Fibroblast of the aortic adventitia (primary cell): ENCODE measurements around the gene HOXA13. TPM values are rescaled to one million over a fixed set of nuclear protein-coding genes. Genes with fewer than 3 reads are reported as not detected.

ENCODE experiments used
- DNase-seq: peaks from one replicate; pipeline ENCODE4 v3.0.0-alpha.2; 2010; ENCODE audit warnings: low read depth
- H3K4me3 ChIP-seq: 2 replicates; pipeline ENCODE4 v1.5.1; 2011; ENCODE audit warnings: low read depth, mild to moderate bottlenecking, control low read depth, low read length, moderate library complexity
- total RNA-seq: library from RNA; depleted of rRNA; stranded (reverse); fragments of >200 nt; gene quantifications from 2 replicates; pipeline ENCODE4 v1.2.3, GENCODE V29; 2012; ENCODE audit warnings: low replicate concordance
- TF ChIP-seq, protein P1 (sequence below): IDR thresholded peaks from 2 replicates; pipeline ENCODE4 v1.5.1; 2011; ENCODE audit warnings: mild to moderate bottlenecking, low read length, control low read depth, inconsistent platforms; ENCODE audit not compliant: insufficient read depth

Gene HOXA13
- total RNA-seq, 1 donor = not detected

DNA sequence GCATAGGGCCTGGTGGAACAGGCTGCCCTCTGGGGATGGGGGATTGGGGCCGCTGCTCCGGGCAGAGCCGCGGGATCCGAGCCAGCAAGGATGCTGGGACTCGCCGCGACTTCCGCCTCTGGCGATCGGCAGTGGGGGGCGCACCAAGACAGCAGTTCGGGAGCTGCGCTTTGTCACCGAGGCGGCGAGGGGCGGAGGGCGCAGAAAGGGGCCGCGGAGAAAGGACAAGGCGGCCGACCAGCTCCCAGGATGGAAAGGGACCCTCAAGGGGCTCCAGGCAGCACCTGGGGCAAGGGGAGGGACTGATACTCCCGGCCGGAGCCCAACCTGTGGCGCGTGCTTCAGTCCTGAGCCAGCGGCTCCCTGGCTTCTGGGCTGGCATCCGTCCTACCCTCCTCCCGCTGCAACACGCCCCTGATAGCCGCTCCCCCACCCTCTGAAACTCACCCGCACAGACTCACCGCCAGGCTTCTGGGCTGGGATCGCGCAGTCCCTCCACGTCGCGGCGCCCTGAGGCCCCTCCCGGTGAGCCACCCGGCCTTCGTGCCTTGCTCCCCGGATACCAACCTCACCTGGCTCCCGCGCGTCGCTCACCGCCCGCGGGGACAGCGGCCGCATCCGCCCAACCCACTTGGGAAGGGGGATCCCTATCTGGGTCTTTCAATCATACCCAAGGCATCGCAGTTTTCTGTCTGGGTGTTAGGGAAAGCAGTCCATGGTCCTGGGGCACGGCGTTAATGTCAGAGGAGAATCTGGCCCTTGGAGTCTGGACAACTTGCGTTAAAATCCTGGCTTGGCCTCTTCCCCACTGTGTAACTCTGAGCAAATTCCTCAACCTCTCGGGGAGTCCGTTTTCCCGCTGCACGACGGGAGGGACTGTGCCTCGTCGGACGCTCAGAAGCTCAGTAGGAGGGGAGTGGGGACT lies 35.8 kb upstream of the HOXA13 start:
- TF ChIP-seq, protein P1, sequence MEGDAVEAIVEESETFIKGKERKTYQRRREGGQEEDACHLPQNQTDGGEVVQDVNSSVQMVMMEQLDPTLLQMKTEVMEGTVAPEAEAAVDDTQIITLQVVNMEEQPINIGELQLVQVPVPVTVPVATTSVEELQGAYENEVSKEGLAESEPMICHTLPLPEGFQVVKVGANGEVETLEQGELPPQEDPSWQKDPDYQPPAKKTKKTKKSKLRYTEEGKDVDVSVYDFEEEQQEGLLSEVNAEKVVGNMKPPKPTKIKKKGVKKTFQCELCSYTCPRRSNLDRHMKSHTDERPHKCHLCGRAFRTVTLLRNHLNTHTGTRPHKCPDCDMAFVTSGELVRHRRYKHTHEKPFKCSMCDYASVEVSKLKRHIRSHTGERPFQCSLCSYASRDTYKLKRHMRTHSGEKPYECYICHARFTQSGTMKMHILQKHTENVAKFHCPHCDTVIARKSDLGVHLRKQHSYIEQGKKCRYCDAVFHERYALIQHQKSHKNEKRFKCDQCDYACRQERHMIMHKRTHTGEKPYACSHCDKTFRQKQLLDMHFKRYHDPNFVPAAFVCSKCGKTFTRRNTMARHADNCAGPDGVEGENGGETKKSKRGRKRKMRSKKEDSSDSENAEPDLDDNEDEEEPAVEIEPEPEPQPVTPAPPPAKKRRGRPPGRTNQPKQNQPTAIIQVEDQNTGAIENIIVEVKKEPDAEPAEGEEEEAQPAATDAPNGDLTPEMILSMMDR = no peak
- no peak for DNase-seq

GRCh38 chr7:27229448-27229847 lies 29.6 kb upstream of the HOXA13 start:
- no peak for DNase-seq
- H3K4me3 ChIP-seq = no peak overlapping the region
- TF ChIP-seq, protein P1 = no peak

More for the DNA sequence above, 35.8 kb upstream of the HOXA13 start:
- H3K4me3 ChIP-seq = peak overlapping the region; percentile 43

DNA sequence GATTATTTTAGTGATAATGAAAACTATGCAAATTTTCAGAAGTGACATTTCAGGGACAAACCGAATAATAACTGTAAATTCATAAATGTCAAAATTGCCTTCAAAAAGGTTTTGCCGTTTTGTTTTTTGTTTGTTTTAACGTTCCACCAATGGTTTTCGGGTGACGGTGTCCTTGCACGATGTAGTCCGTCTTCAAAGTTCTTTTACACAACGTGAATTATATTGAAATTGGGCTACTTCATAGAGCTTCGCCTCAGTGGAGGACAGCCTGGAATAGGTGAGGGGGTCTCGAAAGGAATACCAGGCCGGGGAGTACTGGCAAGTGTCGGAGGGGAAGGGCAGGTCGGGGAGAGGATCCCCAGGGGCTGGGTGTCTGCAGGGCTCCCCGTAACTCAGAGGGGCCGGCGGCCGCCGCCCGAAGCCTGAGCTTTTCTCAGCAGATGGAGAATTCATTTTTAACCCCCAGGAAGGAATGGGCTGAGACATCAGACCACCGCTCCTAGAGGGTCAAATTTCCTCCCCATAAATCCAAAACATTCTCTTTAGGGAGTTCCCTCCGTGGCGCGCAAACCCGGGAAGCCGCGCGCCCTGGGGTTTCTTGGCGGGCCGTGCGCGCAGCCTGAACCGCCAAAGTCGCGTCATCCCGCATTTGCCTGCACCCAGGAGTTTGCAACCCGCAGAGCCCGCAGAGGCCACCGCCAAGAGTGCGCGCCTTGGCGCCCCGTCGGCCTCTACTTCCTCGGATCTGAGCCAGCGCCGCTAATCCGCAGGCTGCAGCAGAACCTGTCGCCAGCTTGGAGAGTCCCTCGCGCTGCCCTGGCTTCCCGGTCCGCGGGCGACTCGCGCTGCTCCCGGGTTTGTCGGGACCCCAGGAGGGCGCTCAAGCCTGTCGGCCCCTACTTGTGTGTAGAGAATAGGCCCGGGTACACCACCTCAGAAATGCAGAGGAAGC lies 25.4 kb upstream of the HOXA13 start:
- no peak overlapping the region for H3K4me3 ChIP-seq
- DNase-seq = no peak
- TF ChIP-seq, protein P1 = no peak

DNA sequence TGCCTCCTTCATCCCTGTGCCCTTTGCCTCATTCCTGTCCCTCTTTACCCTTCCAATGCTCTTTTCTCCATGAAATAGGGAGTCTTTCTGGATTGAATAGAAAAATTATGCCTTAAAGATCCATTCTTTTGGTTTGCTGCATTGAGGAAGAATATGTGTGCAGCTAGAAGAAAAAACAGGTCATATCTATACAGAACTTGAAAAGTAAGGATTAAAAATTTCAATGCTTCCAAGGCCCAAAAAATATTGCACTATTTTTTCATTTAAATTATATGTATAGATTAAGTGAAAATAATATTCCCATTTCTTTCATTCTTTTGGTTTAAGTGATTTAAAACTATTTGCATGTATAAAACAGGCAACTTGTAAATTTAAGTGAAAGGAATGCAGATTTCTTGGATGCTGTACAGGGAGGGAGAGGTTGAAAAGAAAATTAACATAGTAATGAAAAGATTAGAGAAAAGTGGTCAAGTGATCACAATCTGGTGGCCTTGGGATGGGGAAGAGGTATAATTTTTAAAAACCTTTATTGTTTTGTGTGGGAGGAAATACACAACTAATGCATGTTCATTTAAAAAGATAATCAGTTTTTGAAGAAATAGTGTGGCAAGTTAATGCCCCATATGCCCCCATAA lies 24.2 kb upstream of the HOXA13 start:
- no peak for DNase-seq
- TF ChIP-seq, protein P1 = no peak
- H3K4me3 ChIP-seq = no peak overlapping the region

- H3K4me3 ChIP-seq = no peak overlapping the region
- TF ChIP-seq, protein P1 = no peak
- DNase-seq = no peak
Observed at GRCh38 chr7:27221201-27221797, 21.4 kb upstream of the HOXA13 start.

DNA sequence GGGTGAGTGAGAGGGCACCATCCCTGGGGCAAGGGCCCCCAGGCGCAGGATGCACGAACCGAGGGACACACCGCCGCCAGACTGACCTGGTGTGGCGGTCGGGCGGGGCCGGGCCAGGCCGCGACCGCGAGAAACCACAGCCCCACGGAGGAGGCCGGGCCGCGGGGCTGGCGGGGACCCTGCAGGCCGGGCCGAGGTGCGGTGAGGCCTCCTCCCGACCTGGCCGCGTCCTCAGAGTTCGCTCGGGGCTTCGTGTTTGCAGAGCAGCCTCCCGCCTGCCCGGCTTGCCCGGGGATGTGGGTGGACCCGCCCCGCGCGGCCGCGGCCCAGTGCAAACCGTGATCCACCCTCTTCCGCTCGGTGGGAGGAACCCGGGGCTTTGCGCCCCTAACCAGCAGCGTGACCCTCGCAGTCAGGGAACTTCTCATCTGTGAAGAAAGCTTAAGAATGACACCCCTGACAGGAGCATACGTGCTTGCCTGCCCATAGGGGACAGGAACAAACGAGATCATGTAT lies 20.6 kb upstream of the HOXA13 start:
- no peak overlapping the region for H3K4me3 ChIP-seq
- TF ChIP-seq, protein P1 = no peak
- DNase-seq = no peak
